ENCODE measurements around the gene CRYZL1.

The CRYZL1 gene

DNA sequence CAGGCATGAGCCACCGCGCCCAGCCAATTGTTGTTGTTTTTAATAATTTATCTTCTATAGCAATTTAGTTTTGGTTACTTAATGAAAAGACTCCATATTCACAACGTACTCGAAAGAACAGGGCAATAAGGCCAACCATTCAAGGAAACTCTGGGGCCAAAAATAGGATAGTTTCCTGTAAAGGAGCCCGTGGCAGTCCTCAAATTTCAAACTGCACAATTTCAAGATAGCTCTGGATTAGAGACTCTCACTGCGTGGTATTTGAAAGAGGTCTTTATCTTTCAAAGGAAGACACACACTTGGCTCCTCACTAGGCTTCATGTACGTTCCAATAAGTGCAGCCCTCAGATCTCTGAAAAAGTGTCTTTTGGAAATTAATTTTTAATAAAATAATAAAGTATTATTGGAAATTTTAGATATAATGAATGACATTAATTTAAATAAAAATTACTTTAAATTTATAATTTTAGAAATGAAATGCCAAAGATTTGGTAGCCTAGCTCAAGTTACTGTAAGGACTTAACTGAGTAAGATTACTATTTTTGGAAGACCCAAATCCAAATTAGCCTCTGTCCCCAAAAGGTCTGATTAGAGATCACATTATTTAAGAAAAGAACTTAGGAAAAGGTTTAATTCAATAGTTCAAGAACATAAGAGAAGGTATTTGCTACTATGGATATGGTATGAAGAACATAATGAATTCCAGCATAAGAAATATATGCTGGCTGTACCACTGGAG lies 30.4 kb downstream of the CRYZL1 start:
- Histone ChIP-seq H3K9me3 (no peaks in the 10 kb centered on the region), H3K36me3 (peaks cover 6% of the 10 kb centered on the region; the same call in 1 of the 2 replicates), H3K27me3 (no peaks in the 10 kb centered on the region), H3K4me3 (ENCODE audit: low read depth, low read length) (no peak overlapping the region), H3K4me1 (no peaks in the 10 kb centered on the region)
- TF ChIP-seq, protein P1, sequence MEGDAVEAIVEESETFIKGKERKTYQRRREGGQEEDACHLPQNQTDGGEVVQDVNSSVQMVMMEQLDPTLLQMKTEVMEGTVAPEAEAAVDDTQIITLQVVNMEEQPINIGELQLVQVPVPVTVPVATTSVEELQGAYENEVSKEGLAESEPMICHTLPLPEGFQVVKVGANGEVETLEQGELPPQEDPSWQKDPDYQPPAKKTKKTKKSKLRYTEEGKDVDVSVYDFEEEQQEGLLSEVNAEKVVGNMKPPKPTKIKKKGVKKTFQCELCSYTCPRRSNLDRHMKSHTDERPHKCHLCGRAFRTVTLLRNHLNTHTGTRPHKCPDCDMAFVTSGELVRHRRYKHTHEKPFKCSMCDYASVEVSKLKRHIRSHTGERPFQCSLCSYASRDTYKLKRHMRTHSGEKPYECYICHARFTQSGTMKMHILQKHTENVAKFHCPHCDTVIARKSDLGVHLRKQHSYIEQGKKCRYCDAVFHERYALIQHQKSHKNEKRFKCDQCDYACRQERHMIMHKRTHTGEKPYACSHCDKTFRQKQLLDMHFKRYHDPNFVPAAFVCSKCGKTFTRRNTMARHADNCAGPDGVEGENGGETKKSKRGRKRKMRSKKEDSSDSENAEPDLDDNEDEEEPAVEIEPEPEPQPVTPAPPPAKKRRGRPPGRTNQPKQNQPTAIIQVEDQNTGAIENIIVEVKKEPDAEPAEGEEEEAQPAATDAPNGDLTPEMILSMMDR (IDR thresholded peaks at IDR 0.05; ENCODE audit: low read depth, low read length): no peak
- no peak for DNase-seq

DNA sequence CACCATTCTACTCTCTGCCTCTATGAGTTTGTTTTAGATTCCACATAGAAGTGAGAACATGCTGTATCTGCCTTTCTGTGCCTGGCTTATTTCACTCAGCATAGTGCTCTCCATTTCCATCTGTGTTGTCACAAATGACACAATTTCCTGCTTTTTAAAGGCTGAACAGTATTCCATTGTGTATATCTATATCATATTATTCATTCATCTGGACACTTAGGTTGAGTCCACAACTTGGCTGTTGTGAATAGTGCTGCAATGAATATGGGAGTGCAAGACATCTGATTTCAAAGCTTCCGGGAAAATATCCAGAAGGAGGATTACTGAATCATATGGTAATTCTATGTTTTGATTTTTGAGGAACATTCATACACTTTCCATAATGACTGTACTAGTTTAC lies 33.0 kb downstream of the CRYZL1 start:
- no peaks in the 10 kb centered on the region for H3K4me1 ChIP-seq
- no peaks in the 10 kb centered on the region for H3K9me3 ChIP-seq
- DNase-seq: no peak
- H3K27me3 ChIP-seq: no peaks in the 10 kb centered on the region
- peaks cover 6% of the 10 kb centered on the region; the same call in 1 of the 2 replicates for H3K36me3 ChIP-seq
- H3K4me3 ChIP-seq (ENCODE audit: low read depth, low read length): no peak overlapping the region
- TF ChIP-seq, protein P1 (IDR thresholded peaks at IDR 0.05; ENCODE audit: low read depth, low read length): no peak

DNA sequence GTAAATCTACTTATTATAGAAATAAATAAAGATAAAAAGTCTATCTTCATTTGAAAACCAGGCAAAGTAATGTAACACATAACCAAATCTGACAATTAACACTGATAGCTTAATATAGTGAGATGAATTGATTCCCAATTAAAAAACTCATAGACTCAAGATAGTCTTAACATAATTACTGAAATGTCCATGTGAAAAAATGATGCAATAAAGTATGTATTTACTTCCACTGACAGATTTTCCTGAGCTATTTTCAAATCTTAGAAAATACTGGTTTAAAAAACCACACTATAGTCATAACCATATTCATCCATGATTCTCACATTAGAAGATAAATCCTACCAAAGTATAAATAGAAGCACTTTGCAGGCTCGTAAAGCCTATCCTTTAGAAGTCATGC lies 43.5 kb downstream of the CRYZL1 start:
- Histone ChIP-seq H3K9me3 (no peaks in the 10 kb centered on the region), H3K36me3 (peaks cover 35% of the 10 kb centered on the region), H3K4me1 (no peaks in the 10 kb centered on the region), H3K4me3 (ENCODE audit: low read depth, low read length) (no peak overlapping the region), H3K27me3 (no peaks in the 10 kb centered on the region)
- TF ChIP-seq, protein P1 (IDR thresholded peaks at IDR 0.05; ENCODE audit: low read depth, low read length): no peak
- no peak for DNase-seq

DNA sequence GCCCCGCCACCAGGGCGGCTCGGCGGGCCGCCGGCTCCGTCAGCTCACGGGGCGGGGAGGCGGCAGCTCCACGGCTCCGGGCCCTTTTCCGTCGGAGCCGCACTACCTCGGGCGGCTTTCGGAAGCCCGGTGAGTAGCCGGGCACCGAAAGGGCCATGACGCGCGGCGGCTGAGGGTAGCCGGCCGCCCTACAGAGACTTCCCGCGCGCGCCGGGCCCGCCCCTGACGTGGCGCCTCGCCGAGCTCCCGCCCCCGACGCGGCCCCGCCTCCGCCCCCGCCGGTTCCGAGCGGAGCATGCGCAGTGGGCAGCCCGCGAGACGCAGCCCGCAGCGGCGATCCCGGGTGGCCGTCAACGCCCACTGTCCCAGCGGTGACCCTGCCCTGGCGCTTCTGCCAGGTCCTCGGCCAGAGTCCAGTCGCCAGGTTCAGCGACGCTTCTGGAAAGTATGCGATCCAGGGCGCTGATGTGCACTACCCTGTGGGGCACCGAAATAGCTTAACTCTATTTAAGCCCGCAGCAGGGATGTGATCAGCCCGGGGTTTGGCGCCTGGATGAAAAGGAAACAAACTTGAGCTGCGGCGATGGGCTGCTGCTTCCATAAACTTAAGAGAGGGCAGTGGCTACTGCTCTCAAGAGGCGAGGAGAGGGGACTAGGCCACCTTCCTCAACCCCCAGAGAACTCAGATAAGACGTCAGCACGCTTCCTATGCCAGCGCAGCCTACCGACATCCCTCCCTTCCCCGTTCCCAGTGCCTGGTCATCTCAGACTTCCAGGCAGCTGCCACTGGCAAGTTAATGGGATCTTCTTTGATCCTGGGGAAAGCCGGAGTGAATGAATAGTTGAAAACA lies 52.8 kb downstream of the CRYZL1 start, which contains the start of gene DONSON:
Gene DONSON (minus strand): TSS at position 200 of the 851 bp plus-strand sequence. CDS start 43 bp downstream, at position 157.
- H3K4me1 ChIP-seq: no peaks in the 10 kb centered on the region
- H3K36me3 ChIP-seq: peaks cover 6% of the 10 kb centered on the region
- no peaks in the 10 kb centered on the region for H3K27me3 ChIP-seq
- no peaks in the 10 kb centered on the region for H3K9me3 ChIP-seq
- peak; percentile 94 for DNase-seq
- peak within 1 kb of the TSS; percentile 88 for H3K4me3 ChIP-seq (ENCODE audit: low read depth, low read length)
- TF ChIP-seq, protein P1 (IDR thresholded peaks at IDR 0.05; ENCODE audit: low read depth, low read length): no peak

DNA sequence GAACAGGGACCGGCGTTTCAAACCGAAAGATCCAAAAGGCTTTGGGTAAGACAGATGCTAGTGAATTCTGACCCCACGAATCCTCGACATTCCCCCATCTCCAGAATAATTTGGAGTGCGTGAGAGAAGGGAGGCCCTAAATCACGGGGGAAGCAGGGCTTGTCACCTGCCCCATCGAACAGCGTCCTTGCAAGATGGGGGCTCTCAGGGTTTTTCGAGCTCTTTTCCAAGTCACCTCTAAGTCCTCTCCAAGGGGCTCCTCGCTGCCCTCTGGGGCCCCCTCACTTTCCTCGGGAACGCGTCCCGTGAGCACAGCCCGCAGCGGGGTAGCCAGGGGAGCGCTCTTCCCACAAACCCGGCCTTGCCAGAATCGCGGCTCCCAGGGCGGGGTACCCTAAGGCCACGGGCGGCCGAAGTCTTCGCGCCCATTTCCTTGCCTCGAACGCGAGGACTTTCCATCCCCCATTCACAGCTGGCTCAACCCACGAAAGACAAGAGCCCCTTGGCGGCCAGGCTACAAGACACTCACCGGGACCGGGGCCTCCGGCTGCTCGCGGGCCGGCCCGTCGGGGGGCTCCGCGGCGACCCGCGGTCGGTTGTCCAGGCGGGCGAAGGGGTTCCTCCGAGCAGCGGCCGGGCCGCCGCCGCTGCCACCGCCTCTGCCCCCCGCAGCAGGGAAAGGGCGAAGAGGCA lies 53.6 kb downstream of the CRYZL1 start:
- peaks cover 6% of the 10 kb centered on the region for H3K36me3 ChIP-seq
- H3K4me1 ChIP-seq: no peaks in the 10 kb centered on the region
- H3K9me3 ChIP-seq: no peaks in the 10 kb centered on the region
- H3K27me3 ChIP-seq: no peaks in the 10 kb centered on the region
- TF ChIP-seq, protein P1 (IDR thresholded peaks at IDR 0.05; ENCODE audit: low read depth, low read length): no peak
- peak overlapping the region; percentile 88 for H3K4me3 ChIP-seq (ENCODE audit: low read depth, low read length)
- DNase-seq: peak; percentile 38

Measured in BE2C (cell line).